ENCODE measurements around the gene RNF121. TPM values are rescaled to one million over a fixed set of nuclear protein-coding genes. Genes with fewer than 3 reads are reported as not detected.

The RNF121 gene
- total RNA-seq, 1 experiment from 2014 or later, result 56.9 TPM

DNA sequence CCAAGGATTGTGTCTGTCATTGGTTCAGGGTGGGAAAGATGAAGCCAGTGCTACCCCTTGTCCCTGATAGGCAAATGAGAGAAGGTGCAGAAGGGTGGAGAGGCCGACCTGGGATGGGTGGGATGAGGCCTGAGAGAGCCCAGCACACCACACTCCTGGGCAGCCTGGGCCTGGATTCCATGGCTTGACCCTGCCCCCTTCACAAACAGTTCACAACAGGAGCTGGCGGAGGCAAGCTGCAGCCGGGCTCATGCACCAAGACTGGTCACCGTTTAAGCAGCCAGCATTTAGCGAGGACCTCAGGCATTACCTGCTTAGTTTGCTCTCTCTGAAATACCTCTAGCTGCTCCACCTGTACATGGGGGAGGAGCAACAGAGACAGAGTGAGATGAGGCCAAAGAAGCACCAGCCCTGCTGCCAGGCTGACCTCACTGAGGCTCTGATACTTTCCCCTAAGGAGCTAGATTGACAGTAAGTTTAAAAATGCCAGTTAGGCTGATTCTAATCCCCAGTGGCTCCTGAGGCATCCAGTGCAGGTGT is 83.3 kb downstream of the RNF121 start:
- no peak overlapping the region for H2BK20ac ChIP-seq (ENCODE audit: low read depth, low read length, poor library complexity, severe bottlenecking)
- H3K27ac Mint-ChIP-seq, result no peak overlapping the region
- H3K27me3 Mint-ChIP-seq (ENCODE audit: low read depth), result peaks cover 2% of the 10 kb centered on the region; the same call in 1 of the 2 replicates
- no peaks in the 10 kb centered on the region for H3K79me1 ChIP-seq (ENCODE audit: insufficient read depth, low read depth, low read length, poor library complexity, severe bottlenecking)
- WGBS (ENCODE audit: extremely low coverage, insufficient read length, low lambda C conversion rate), result no CpG with 5 or more reads among the region's 5 CpGs
- no peak overlapping the region for H2AFZ ChIP-seq (ENCODE audit: low read length)
- H3K18ac ChIP-seq (ENCODE audit: insufficient read length, low read depth, low read length), result no peak overlapping the region
- H3K4me1 Mint-ChIP-seq, result no peaks in the 10 kb centered on the region
- no peak overlapping the region for H3K4me2 ChIP-seq (ENCODE audit: insufficient read depth, insufficient read length, low read length)
- H4K91ac ChIP-seq (ENCODE audit: insufficient read length, low read depth, low read length), result no peak overlapping the region
- H2BK15ac ChIP-seq (ENCODE audit: low read depth, low read length), result no peak overlapping the region
- no peaks in the 10 kb centered on the region for H3K79me2 ChIP-seq (ENCODE audit: insufficient read depth, low read length)
- no peak overlapping the region for H2AK5ac ChIP-seq (ENCODE audit: insufficient read length, low read length)
- DNase-seq, result no peak
- TF ChIP-seq CTCF (conservative IDR thresholded peaks at IDR 0.05), result no peak
- H3K27ac ChIP-seq (ENCODE audit: insufficient read length, low read depth, low read length), result no peak overlapping the region
- no peak overlapping the region for H3K56ac ChIP-seq (ENCODE audit: insufficient read length, low read depth, low read length)
- peaks cover 51 to 91% (median 91%) of the 10 kb centered on the region in 3 experiments for H3K36me3 Mint-ChIP-seq (ENCODE audit: insufficient read depth in 1 of 3, low read depth in 3 of 3)
- no peaks in the 10 kb centered on the region for H3K9me3 Mint-ChIP-seq
- H4K5ac ChIP-seq (ENCODE audit: insufficient read length, low read depth, low read length), result no peak overlapping the region
- H3K14ac ChIP-seq (ENCODE audit: insufficient read depth, low read length), result no peak overlapping the region
- H3K4me3 Mint-ChIP-seq, result no peak overlapping the region
- no peak overlapping the region for H2BK120ac ChIP-seq (ENCODE audit: low read depth, low read length, poor library complexity, severe bottlenecking)
- no peaks in the 10 kb centered on the region for H3K9me3 ChIP-seq (ENCODE audit: control insufficient read depth, low read depth, low read length)
- H3K4me1 ChIP-seq (ENCODE audit: insufficient read depth, low read length), result no peaks in the 10 kb centered on the region
- H2BK5ac ChIP-seq (ENCODE audit: insufficient read length, low read length), result no peak overlapping the region
- no peak overlapping the region for H3K4ac ChIP-seq (ENCODE audit: low read depth, low read length)
- H3K9ac ChIP-seq (ENCODE audit: extremely low read depth, insufficient read length, low read length), result no peak overlapping the region
- H3T11ph ChIP-seq (ENCODE audit: low read length), result no peak overlapping the region
- no peaks in the 10 kb centered on the region for H3K27me3 ChIP-seq (ENCODE audit: insufficient read depth, low read length)
- no peak overlapping the region for H2BK12ac ChIP-seq (ENCODE audit: insufficient read length, low read depth, low read length)
- no peaks in the 10 kb centered on the region for H3K23me2 ChIP-seq (ENCODE audit: insufficient read length, low read depth, low read length, poor library complexity, severe bottlenecking)
- no peaks in the 10 kb centered on the region for H4K20me1 ChIP-seq (ENCODE audit: control insufficient read depth, insufficient read depth, insufficient read length)
- H4K8ac ChIP-seq (replicated peaks; ENCODE audit: insufficient read length, low read depth, low read length), result no peak overlapping the region
- no peak overlapping the region for H3K23ac ChIP-seq (ENCODE audit: insufficient read length, low read depth, low read length)

Data from H9 (cell line).